Astrocyte (in vitro differentiated cells and primary cell): ENCODE measurements around the gene CR2. TPM values are rescaled to one million over a fixed set of nuclear protein-coding genes. Genes with fewer than 3 reads are reported as not detected.

Experiments used
- DNase-seq: peaks from one replicate; pipeline ENCODE4 v3.0.0-alpha.2; 2010; ENCODE audit warnings: low read depth
- FAIRE-seq: peaks from 2 replicates; lab custom pipeline; 2011; peaks lifted over from hg19 to GRCh38; lab: Jason Lieb, UNC
- H2AFZ ChIP-seq: 2 replicates; pipeline ENCODE4 v1.6.0; 2012; ENCODE audit warnings: low read depth, low read length, inconsistent platforms
- H3K27ac ChIP-seq: 2 replicates; pipeline ENCODE4 v1.5.1; 2011; ENCODE audit warnings: low read depth, low read length, inconsistent platforms
- H3K27me3 ChIP-seq: 2 replicates; pipeline ENCODE4 v1.6.0; 2011; ENCODE audit warnings: low read length, inconsistent platforms; ENCODE audit not compliant: insufficient read depth
- H3K36me3 ChIP-seq: 2 replicates; pipeline ENCODE4 v1.5.1; 2011; ENCODE audit warnings: low read length, inconsistent platforms; ENCODE audit not compliant: insufficient read depth
- H3K4me1 ChIP-seq: 2 replicates; pipeline ENCODE4 v1.5.1; 2011; ENCODE audit warnings: low read length, inconsistent platforms; ENCODE audit not compliant: insufficient read depth
- H3K4me2 ChIP-seq: 2 replicates; pipeline ENCODE4 v1.6.0; 2012; ENCODE audit warnings: low read length, inconsistent platforms
- H3K4me3 ChIP-seq: 2 replicates; pipeline ENCODE4 v1.5.1; 2011; ENCODE audit warnings: low read depth, mild to moderate bottlenecking, low read length, inconsistent platforms; ENCODE audit not compliant: insufficient read depth
- H3K79me2 ChIP-seq: 2 replicates; pipeline ENCODE4 v1.6.0; 2012; ENCODE audit warnings: mild to moderate bottlenecking, low read length, inconsistent platforms; ENCODE audit not compliant: insufficient read depth
- H3K9ac ChIP-seq: 2 replicates; pipeline ENCODE4 v1.6.0; 2012; ENCODE audit warnings: mild to moderate bottlenecking, low read length, inconsistent platforms
- H3K9me3 ChIP-seq: 2 replicates; pipeline ENCODE4 v1.5.1; 2012; ENCODE audit warnings: low read depth, mild to moderate bottlenecking, low read length, inconsistent platforms; ENCODE audit not compliant: insufficient read depth
- H4K20me1 ChIP-seq: 2 replicates; pipeline ENCODE4 v1.6.0; 2012; ENCODE audit warnings: low read length, inconsistent platforms; ENCODE audit not compliant: insufficient read depth
- H3K27ac Mint-ChIP-seq: one replicate; pipeline ENCODE4 v1.8.0; 2021; ENCODE audit warnings: mild to moderate bottlenecking, mixed read lengths; ENCODE audit not compliant: unreplicated experiment
- H3K27me3 Mint-ChIP-seq: one replicate; pipeline ENCODE4 v1.8.0; 2021; ENCODE audit warnings: low read depth, mixed read lengths; ENCODE audit not compliant: unreplicated experiment
- H3K36me3 Mint-ChIP-seq: one replicate; pipeline ENCODE4 v1.8.0; 2021; ENCODE audit warnings: low read depth, mixed read lengths; ENCODE audit not compliant: unreplicated experiment
- H3K4me1 Mint-ChIP-seq: one replicate; pipeline ENCODE4 v1.8.0; 2021; ENCODE audit warnings: low read depth, mixed read lengths; ENCODE audit not compliant: unreplicated experiment
- H3K4me3 Mint-ChIP-seq: one replicate; pipeline ENCODE4 v1.8.0; 2021; ENCODE audit warnings: mild to moderate bottlenecking, moderate library complexity, mixed read lengths; ENCODE audit not compliant: unreplicated experiment
- H3K9me3 Mint-ChIP-seq: one replicate; pipeline ENCODE4 v1.8.0; 2021; ENCODE audit warnings: mild to moderate bottlenecking, mixed read lengths; ENCODE audit not compliant: unreplicated experiment
- CTCF ChIP-seq: IDR thresholded peaks from 2 replicates; pipeline ENCODE4 v1.5.1; 2011; ENCODE audit warnings: low read depth, mild to moderate bottlenecking, inconsistent platforms, low read length, moderate library complexity; ENCODE audit not compliant: insufficient read depth
- EZH2 ChIP-seq: IDR thresholded peaks from 2 replicates; pipeline ENCODE4 v1.6.1; 2012; ENCODE audit warnings: mild to moderate bottlenecking, low read length, inconsistent platforms; ENCODE audit not compliant: insufficient read depth
- total RNA-seq: library from RNA; stranded (reverse); gene quantifications from 2 replicates; pipeline ENCODE4 v1.2.1, GENCODE V29; 2021

The CR2 gene
- total RNA-seq, 1 donor from 2014 or later: 0.09 TPM

GRCh38 chr1:207462535-207462934, 8.4 kb downstream of the CR2 start:
- FAIRE-seq: no peak

GRCh38 chr1:207463021-207463420, 8.9 kb downstream of the CR2 start:
- Mint-ChIP-seq H3K4me3 (no peak overlapping the region), H3K36me3 (no peaks in the 10 kb centered on the region), H3K27ac (no peak overlapping the region), H3K27me3 (peaks cover 17% of the 10 kb centered on the region), H3K9me3 (no peaks in the 10 kb centered on the region), H3K4me1 (no peaks in the 10 kb centered on the region)
- H3K27me3 ChIP-seq: peaks cover 4% of the 10 kb centered on the region
- TF ChIP-seq CTCF (no peak), EZH2 (no peak)
- no peaks in the 10 kb centered on the region for H3K36me3 ChIP-seq
- H2AFZ ChIP-seq: no peak overlapping the region
- no peaks in the 10 kb centered on the region for H3K79me2 ChIP-seq
- H3K4me2 ChIP-seq: no peak overlapping the region
- H3K9ac ChIP-seq: no peak overlapping the region
- FAIRE-seq (no peak), DNase-seq (peak; percentile 3)
- no peak overlapping the region for H3K4me3 ChIP-seq
- H3K9me3 ChIP-seq: no peaks in the 10 kb centered on the region
- H3K4me1 ChIP-seq: no peaks in the 10 kb centered on the region
- H3K27ac ChIP-seq: no peak overlapping the region
- no peaks in the 10 kb centered on the region for H4K20me1 ChIP-seq

More at GRCh38 chr1:207462535-207462934, 8.4 kb downstream of the CR2 start:
- Histone ChIP-seq H3K4me1 (no peaks in the 10 kb centered on the region), H3K27ac (no peak overlapping the region), H3K36me3 (no peaks in the 10 kb centered on the region), H3K9ac (no peak overlapping the region), H3K9me3 (no peaks in the 10 kb centered on the region), H3K79me2 (no peaks in the 10 kb centered on the region), H3K27me3 (peaks cover 5% of the 10 kb centered on the region), H4K20me1 (no peaks in the 10 kb centered on the region), H3K4me2 (no peak overlapping the region), H2AFZ (no peak overlapping the region), H3K4me3 (no peak overlapping the region)
- H3K27ac Mint-ChIP-seq: no peak overlapping the region
- no peak for TF ChIP-seq EZH2
- TF ChIP-seq CTCF: no peak
- no peaks in the 10 kb centered on the region for H3K9me3 Mint-ChIP-seq
- H3K27me3 Mint-ChIP-seq: peaks cover 17% of the 10 kb centered on the region
- DNase-seq: no peak
- no peaks in the 10 kb centered on the region for H3K4me1 Mint-ChIP-seq
- no peak overlapping the region for H3K4me3 Mint-ChIP-seq
- H3K36me3 Mint-ChIP-seq: no peaks in the 10 kb centered on the region

- Histone ChIP-seq H3K4me3 (no peak overlapping the region), H3K4me1 (no peaks in the 10 kb centered on the region), H3K27ac (no peak overlapping the region), H3K4me2 (no peak overlapping the region), H2AFZ (no peak overlapping the region), H3K79me2 (no peaks in the 10 kb centered on the region), H4K20me1 (no peaks in the 10 kb centered on the region), H3K9me3 (no peaks in the 10 kb centered on the region), H3K36me3 (no peaks in the 10 kb centered on the region), H3K9ac (no peak overlapping the region), H3K27me3 (no peaks in the 10 kb centered on the region)
- FAIRE-seq: no peak
- TF ChIP-seq CTCF (no peak), EZH2 (no peak)
- H3K27ac Mint-ChIP-seq: no peak overlapping the region
- no peaks in the 10 kb centered on the region for H3K9me3 Mint-ChIP-seq
- H3K4me3 Mint-ChIP-seq: no peak overlapping the region
- H3K27me3 Mint-ChIP-seq: peaks cover 20% of the 10 kb centered on the region
- no peaks in the 10 kb centered on the region for H3K4me1 Mint-ChIP-seq
- no peak for DNase-seq
- no peaks in the 10 kb centered on the region for H3K36me3 Mint-ChIP-seq
Measured at GRCh38 chr1:207463571-207463970, 9.4 kb downstream of the CR2 start.
